Progenitor cell of endocrine pancreas (in vitro differentiated cells): ENCODE measurements around the gene BRD4. TPM values are rescaled to one million over a fixed set of nuclear protein-coding genes. Genes with fewer than 3 reads are reported as not detected.

ENCODE experiments used
- DNase-seq: peaks from one replicate; pipeline ENCODE4 v3.0.0; 2021; ENCODE audit warnings: low spot score; ENCODE audit not compliant: unreplicated experiment
- H3K27ac Mint-ChIP-seq: 2 replicates; pipeline ENCODE4 v1.8.0; 2021; ENCODE audit warnings: mild to moderate bottlenecking, moderate library complexity, mixed read lengths
- H3K27me3 Mint-ChIP-seq: 2 replicates; pipeline ENCODE4 v1.8.0; 2021; ENCODE audit warnings: mixed read lengths
- H3K36me3 Mint-ChIP-seq: 2 replicates; pipeline ENCODE4 v1.8.0; 2022; ENCODE audit warnings: mixed read lengths; ENCODE audit not compliant: insufficient read depth
- H3K4me1 Mint-ChIP-seq: 2 replicates; pipeline ENCODE4 v1.8.0; 2021; ENCODE audit warnings: low read depth, mixed read lengths
- H3K4me3 Mint-ChIP-seq: 2 replicates; pipeline ENCODE4 v1.8.0; 2021; ENCODE audit warnings: low read depth, mild to moderate bottlenecking, moderate library complexity, mixed read lengths
- H3K9me3 Mint-ChIP-seq: 2 replicates; pipeline ENCODE4 v1.8.0; 2021; ENCODE audit warnings: low read depth, mixed read lengths
- CTCF ChIP-seq: fragments of 200-600 bp; sonication (generic); IDR thresholded peaks from one replicate; pipeline ENCODE4 v1.5.0; 2021; ENCODE audit warnings: antibody characterized with exemption, mild to moderate bottlenecking; ENCODE audit not compliant: unreplicated experiment
- total RNA-seq: library from RNA; stranded (reverse); gene quantifications from 2 replicates; pipeline ENCODE4 v1.2.1, GENCODE V29; 2021

The BRD4 gene
- total RNA-seq, 1 donor from 2014 or later: 144 TPM

GRCh38 chr19:15286688-15287365, 45.5 kb downstream of the BRD4 start:
- Mint-ChIP-seq H3K4me1 (peaks cover 51% of the 10 kb centered on the region), H3K27me3 (no peaks in the 10 kb centered on the region), H3K9me3 (no peaks in the 10 kb centered on the region), H3K27ac (no peak overlapping the region), H3K36me3 (no peaks in the 10 kb centered on the region), H3K4me3 (no peak overlapping the region)
- TF ChIP-seq CTCF: no peak
- DNase-seq: no peak

DNA sequence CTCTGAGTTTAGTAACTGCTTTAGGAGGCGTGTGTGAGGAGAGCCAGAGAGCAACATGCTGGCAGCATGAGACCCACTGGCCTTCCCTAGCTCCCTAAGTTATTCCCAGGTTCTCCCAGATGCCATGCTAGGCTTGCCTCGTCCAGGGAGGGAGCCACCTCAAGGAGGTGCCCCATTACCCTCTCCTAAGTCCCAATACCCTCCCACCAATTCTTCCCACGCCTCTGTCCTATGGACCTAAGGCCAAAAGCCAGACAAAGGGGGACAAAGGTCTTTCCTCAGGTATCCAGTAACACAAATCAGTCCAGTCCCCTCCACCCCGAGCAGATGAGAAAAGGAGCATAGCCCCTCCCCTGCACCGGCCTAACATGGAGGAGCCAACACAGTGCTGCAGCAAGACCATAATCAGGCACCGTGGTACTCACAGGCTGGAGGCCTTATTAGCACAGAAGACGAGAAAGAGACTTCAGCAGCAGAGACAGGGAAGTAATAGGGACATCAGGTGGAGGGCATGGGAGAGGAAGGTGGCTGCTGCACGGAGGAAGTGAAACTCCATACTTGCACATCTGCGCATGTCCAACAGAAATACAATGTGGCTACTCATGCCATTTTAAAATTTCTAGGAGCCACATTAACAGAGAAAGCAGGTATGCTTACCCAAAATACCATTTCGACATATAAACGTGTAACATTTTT, 46.3 kb downstream of the BRD4 start:
- no peak for DNase-seq
- Mint-ChIP-seq H3K4me3 (no peak overlapping the region), H3K4me1 (peaks cover 57% of the 10 kb centered on the region), H3K36me3 (no peaks in the 10 kb centered on the region), H3K9me3 (no peaks in the 10 kb centered on the region), H3K27me3 (no peaks in the 10 kb centered on the region), H3K27ac (peak overlapping the region; percentile 60)
- no peak for TF ChIP-seq CTCF

DNA sequence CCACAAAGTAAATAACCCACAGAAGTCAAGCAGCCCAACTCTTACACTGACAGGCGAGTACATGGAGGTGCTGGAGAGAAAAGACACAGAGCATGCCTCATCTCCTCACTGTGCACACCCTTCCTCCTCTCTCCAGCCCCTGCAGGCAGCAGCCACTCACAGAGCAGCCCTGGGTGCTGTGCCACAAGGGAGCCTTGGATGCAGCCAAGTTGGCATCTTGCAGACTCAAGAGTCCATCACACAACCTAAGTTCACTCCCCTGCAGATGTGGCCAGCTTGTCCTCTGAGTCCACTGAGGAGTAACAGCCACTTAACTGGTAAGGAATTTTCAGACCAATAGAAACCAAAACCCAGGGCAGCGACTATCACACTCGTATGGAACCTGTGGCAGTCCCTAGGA, 47.4 kb downstream of the BRD4 start:
- DNase-seq: no peak
- Mint-ChIP-seq H3K9me3 (no peaks in the 10 kb centered on the region), H3K27ac (peak overlapping the region; percentile 81), H3K4me3 (no peak overlapping the region), H3K36me3 (no peaks in the 10 kb centered on the region), H3K27me3 (no peaks in the 10 kb centered on the region), H3K4me1 (peaks cover 67% of the 10 kb centered on the region)
- TF ChIP-seq CTCF: no peak

GRCh38 chr19:15284091-15284490, 48.2 kb downstream of the BRD4 start:
- peak overlapping the region; percentile 81 for H3K27ac Mint-ChIP-seq

More at GRCh38 chr19:15284091-15284490, 48.2 kb downstream of the BRD4 start:
- H3K36me3 Mint-ChIP-seq: no peaks in the 10 kb centered on the region
- peaks cover 74% of the 10 kb centered on the region for H3K4me1 Mint-ChIP-seq
- no peak for TF ChIP-seq CTCF
- H3K9me3 Mint-ChIP-seq: no peaks in the 10 kb centered on the region
- DNase-seq: no peak
- no peak overlapping the region for H3K4me3 Mint-ChIP-seq
- H3K27me3 Mint-ChIP-seq: no peaks in the 10 kb centered on the region
